HEK293 (cell line): Measurements from ENCODE around the gene RACK1.

Experiments used
- BCL11B ChIP-seq: fragments of 450-650 bp; formaldehyde crosslinking; IDR thresholded peaks from 2 replicates; pipeline ENCODE4 v1.5.1; 2016; ENCODE audit warnings: low read depth, missing biosample characterization, missing genetic modification characterization
- GLIS2 ChIP-seq: fragments of 450-650 bp; formaldehyde crosslinking; IDR thresholded peaks from 2 replicates; pipeline ENCODE4 v1.5.1; 2016; ENCODE audit warnings: missing biosample characterization, missing genetic modification characterization
- HOXC10 ChIP-seq: sonication (generic); formaldehyde crosslinking; IDR thresholded peaks from 2 replicates; pipeline ENCODE4 v1.8.1; 2023; ENCODE audit warnings: mild to moderate bottlenecking, missing genetic modification reagents
- MEIS1 ChIP-seq: sonication (generic); formaldehyde crosslinking; IDR thresholded peaks from 2 replicates; pipeline ENCODE4 v1.8.1; 2022; ENCODE audit warnings: missing genetic modification reagents, mild to moderate bottlenecking, borderline replicate concordance
- YY1 ChIP-seq: fragments of 450-650 bp; formaldehyde crosslinking; IDR thresholded peaks from 2 replicates; pipeline ENCODE4 v1.5.1; 2018; ENCODE audit warnings: missing biosample characterization, missing genetic modification characterization
- ZBTB1 ChIP-seq: fragments of 450-650 bp; formaldehyde crosslinking; IDR thresholded peaks from 2 replicates; pipeline ENCODE4 v1.5.1; 2016; ENCODE audit warnings: missing biosample characterization, missing genetic modification characterization
- ZBTB17 ChIP-seq: fragments of 450-650 bp; formaldehyde crosslinking; IDR thresholded peaks from 2 replicates; pipeline ENCODE4 v1.5.1; 2016; ENCODE audit warnings: missing biosample characterization, missing genetic modification characterization
- ZBTB20 ChIP-seq: fragments of 450-650 bp; formaldehyde crosslinking; IDR thresholded peaks from 2 replicates; pipeline ENCODE4 v1.5.1; 2016; ENCODE audit warnings: missing biosample characterization, missing genetic modification characterization
- ZNF155 ChIP-seq: fragments of 450-650 bp; formaldehyde crosslinking; IDR thresholded peaks from 2 replicates; pipeline ENCODE4 v1.5.1; 2016; ENCODE audit warnings: missing biosample characterization, missing genetic modification characterization
- ZNF2 ChIP-seq: fragments of 450-650 bp; formaldehyde crosslinking; IDR thresholded peaks from 2 replicates; pipeline ENCODE4 v1.5.1; 2016; ENCODE audit warnings: missing biosample characterization, missing genetic modification characterization
- ZNF202 ChIP-seq: fragments of 450-650 bp; formaldehyde crosslinking; IDR thresholded peaks from 2 replicates; pipeline ENCODE4 v1.5.1; 2016; ENCODE audit warnings: missing biosample characterization, missing genetic modification characterization, borderline replicate concordance
- ZNF266 ChIP-seq: fragments of 450-650 bp; formaldehyde crosslinking; IDR thresholded peaks from 2 replicates; pipeline ENCODE4 v1.5.1; 2016; ENCODE audit warnings: missing biosample characterization, missing genetic modification characterization, low read depth
- ZNF274 ChIP-seq, 2 experiments: fragments of 200-500 bp in 1 of 2; fragments of 450-650 bp in 1 of 2; sonication (Bioruptor generic) in 1 of 2; formaldehyde crosslinking in 1 of 2; IDR thresholded peaks; 2 replicates each; pipeline versions ENCODE4 v1.5.1 to v1.6.1; 2014 to 2016; ENCODE audit warnings: borderline replicate concordance in 1 of 2, inconsistent platforms in 1 of 2, low read length in 1 of 2, missing biosample characterization in 1 of 2, missing genetic modification characterization in 1 of 2
- ZNF335 ChIP-seq: fragments of 450-650 bp; formaldehyde crosslinking; conservative IDR thresholded peaks from 2 replicates; pipeline ENCODE4 v1.5.1; 2016; ENCODE audit warnings: missing biosample characterization, missing genetic modification characterization
- ZNF433 ChIP-seq: fragments of 450-650 bp; formaldehyde crosslinking; IDR thresholded peaks from 2 replicates; pipeline ENCODE4 v1.5.1; 2016; ENCODE audit warnings: missing biosample characterization, missing genetic modification characterization, low read depth
- ZNF544 ChIP-seq: fragments of 450-650 bp; formaldehyde crosslinking; IDR thresholded peaks from 2 replicates; pipeline ENCODE4 v1.5.0; 2017; ENCODE audit warnings: missing biosample characterization, missing genetic modification characterization
- ZNF548 ChIP-seq: fragments of 450-650 bp; formaldehyde crosslinking; IDR thresholded peaks from 2 replicates; pipeline ENCODE4 v1.5.1; 2016; ENCODE audit warnings: missing biosample characterization, missing genetic modification characterization
- ZNF560 ChIP-seq: fragments of 450-650 bp; formaldehyde crosslinking; IDR thresholded peaks from 2 replicates; pipeline ENCODE4 v1.5.1; 2017; ENCODE audit warnings: missing biosample characterization, missing genetic modification characterization, borderline replicate concordance
- ZNF561 ChIP-seq: fragments of 450-650 bp; IDR thresholded peaks from 2 replicates; pipeline ENCODE4 v1.5.1; 2018; ENCODE audit warnings: missing biosample characterization, missing genetic modification characterization, borderline replicate concordance
- ZNF596 ChIP-seq: fragments of 450-650 bp; IDR thresholded peaks from 2 replicates; pipeline ENCODE4 v1.5.0; 2018; ENCODE audit warnings: missing biosample characterization, mild to moderate bottlenecking, missing genetic modification characterization, moderate library complexity
- ZNF664 ChIP-seq: fragments of 450-650 bp; formaldehyde crosslinking; IDR thresholded peaks from 2 replicates; pipeline ENCODE4 v1.5.1; 2016; ENCODE audit warnings: missing biosample characterization, missing genetic modification characterization
- ZNF670 ChIP-seq: fragments of 450-650 bp; formaldehyde crosslinking; IDR thresholded peaks from 2 replicates; pipeline ENCODE4 v1.5.1; 2016; ENCODE audit warnings: missing biosample characterization, missing genetic modification characterization, low read depth
- ZSCAN23 ChIP-seq: fragments of 450-650 bp; formaldehyde crosslinking; IDR thresholded peaks from 2 replicates; pipeline ENCODE4 v1.5.1; 2016; ENCODE audit warnings: missing biosample characterization, missing genetic modification characterization
- TF ChIP-seq, protein P1 (sequence below): fragments of 450-650 bp; formaldehyde crosslinking; IDR thresholded peaks from 2 replicates; pipeline ENCODE4 v1.5.1; 2017; ENCODE audit warnings: missing biosample characterization, missing genetic modification characterization
- TF ChIP-seq, protein P2 (sequence below): fragments of 450-650 bp; formaldehyde crosslinking; IDR thresholded peaks from 2 replicates; pipeline ENCODE4 v1.5.1; 2017; ENCODE audit warnings: missing biosample characterization, missing genetic modification characterization
- TF ChIP-seq, protein P3 (sequence below): fragments of 450-650 bp; formaldehyde crosslinking; IDR thresholded peaks from 2 replicates; pipeline ENCODE4 v1.5.1; 2016; ENCODE audit warnings: missing biosample characterization, missing genetic modification characterization
- TF ChIP-seq, protein P4 (sequence below): fragments of 450-650 bp; formaldehyde crosslinking; IDR thresholded peaks from 2 replicates; pipeline ENCODE4 v1.5.1; 2017; ENCODE audit warnings: missing biosample characterization, mild to moderate bottlenecking, missing genetic modification characterization, moderate library complexity
- TF ChIP-seq, protein P5 (sequence below): fragments of 450-650 bp; formaldehyde crosslinking; IDR thresholded peaks from 2 replicates; pipeline ENCODE4 v1.5.1; 2016; ENCODE audit warnings: missing biosample characterization, missing genetic modification characterization, low read depth
- TF ChIP-seq, protein P6 (sequence below): fragments of 450-650 bp; IDR thresholded peaks from 2 replicates; pipeline ENCODE4 v1.5.1; 2018; ENCODE audit warnings: missing biosample characterization, missing genetic modification characterization

Gene RACK1

DNA sequence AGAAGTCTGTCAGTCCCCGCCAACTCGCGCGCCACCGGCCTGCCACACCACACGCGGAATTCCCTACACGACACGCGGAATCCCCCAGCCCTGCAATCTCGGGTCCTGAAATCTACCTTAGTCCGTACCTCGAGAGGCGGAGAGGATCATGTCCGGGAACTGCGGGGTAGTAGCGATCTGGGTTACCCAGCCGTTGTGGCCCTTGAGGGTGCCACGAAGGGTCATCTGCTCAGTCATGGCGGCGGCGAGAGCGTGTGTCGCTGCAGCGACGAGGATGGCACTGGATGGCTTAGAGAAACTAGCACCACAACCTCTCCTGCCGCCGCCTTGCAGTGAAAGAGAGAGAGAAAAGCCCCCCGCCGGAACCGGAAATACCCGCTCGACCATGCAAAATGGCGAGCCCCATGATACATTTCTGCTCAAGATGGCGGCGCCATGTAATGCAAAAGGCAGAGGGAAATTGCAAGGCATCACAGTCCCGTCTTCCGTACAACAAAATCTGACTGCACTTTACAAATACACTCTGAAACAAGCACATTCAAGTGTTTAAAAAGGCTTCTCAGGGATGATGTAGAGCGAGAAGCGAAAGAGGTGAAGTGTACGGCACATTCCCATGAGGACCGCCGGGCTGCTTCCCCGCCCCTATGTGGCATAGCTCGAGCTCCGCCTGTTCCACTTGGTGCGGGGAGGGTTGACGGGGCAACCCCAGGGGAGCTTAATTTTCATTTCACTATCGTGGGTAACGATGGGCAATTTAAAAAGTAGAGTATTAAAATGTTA lies at the start of gene RACK1 (continued):
- TF ChIP-seq YY1 (tag by site-specific recombination) (peak; percentile 99), ZNF548 (tag by site-specific recombination) (0 out of 2 replicates have a peak, but pooled peaks have one; percentile 48), ZNF274 (IDR thresholded peaks at IDR 0.05; ENCODE audit: low read length) (no peak), ZNF274 (tag by site-specific recombination; IDR thresholded peaks at IDR 0.05; ENCODE audit: borderline replicate concordance) (no peak), ZNF561 (tag by site-specific recombination) (no peak; the same call in 1 of the 2 replicates), ZNF596 (peak; percentile 41; the same call in 1 of the 2 replicates), ZNF2 (tag by site-specific recombination) (peak; percentile 89), ZBTB20 (tag by site-specific recombination) (no peak), ZBTB1 (tag by site-specific recombination) (no peak), ZNF560 (tag by site-specific recombination) (no peak), HOXC10 (0 out of 2 replicates have a peak, but pooled peaks have one; percentile 58), BCL11B (no peak), ZNF266 (tag by site-specific recombination) (no peak), ZNF670 (tag by site-specific recombination) (no peak), ZNF335 (tag by site-specific recombination) (peak; percentile 96), ZNF202 (tag by site-specific recombination) (no peak), MEIS1 (CRISPR knock-in tag) (no peak), ZNF433 (no peak), ZNF544 (tag by site-specific recombination) (no peak), ZNF155 (tag by site-specific recombination) (no peak), ZBTB17 (peak; percentile 85), ZSCAN23 (tag by site-specific recombination) (0 out of 2 replicates have a peak, but pooled peaks have one; percentile 16), GLIS2 (tag by site-specific recombination) (peak; percentile 39), ZNF664 (tag by site-specific recombination) (no peak)
- TF ChIP-seq, protein P1, sequence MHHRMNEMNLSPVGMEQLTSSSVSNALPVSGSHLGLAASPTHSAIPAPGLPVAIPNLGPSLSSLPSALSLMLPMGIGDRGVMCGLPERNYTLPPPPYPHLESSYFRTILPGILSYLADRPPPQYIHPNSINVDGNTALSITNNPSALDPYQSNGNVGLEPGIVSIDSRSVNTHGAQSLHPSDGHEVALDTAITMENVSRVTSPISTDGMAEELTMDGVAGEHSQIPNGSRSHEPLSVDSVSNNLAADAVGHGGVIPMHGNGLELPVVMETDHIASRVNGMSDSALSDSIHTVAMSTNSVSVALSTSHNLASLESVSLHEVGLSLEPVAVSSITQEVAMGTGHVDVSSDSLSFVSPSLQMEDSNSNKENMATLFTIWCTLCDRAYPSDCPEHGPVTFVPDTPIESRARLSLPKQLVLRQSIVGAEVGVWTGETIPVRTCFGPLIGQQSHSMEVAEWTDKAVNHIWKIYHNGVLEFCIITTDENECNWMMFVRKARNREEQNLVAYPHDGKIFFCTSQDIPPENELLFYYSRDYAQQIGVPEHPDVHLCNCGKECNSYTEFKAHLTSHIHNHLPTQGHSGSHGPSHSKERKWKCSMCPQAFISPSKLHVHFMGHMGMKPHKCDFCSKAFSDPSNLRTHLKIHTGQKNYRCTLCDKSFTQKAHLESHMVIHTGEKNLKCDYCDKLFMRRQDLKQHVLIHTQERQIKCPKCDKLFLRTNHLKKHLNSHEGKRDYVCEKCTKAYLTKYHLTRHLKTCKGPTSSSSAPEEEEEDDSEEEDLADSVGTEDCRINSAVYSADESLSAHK (tag by site-specific recombination), result peak; percentile 38; the same call in 1 of the 2 replicates
- TF ChIP-seq, protein P2, sequence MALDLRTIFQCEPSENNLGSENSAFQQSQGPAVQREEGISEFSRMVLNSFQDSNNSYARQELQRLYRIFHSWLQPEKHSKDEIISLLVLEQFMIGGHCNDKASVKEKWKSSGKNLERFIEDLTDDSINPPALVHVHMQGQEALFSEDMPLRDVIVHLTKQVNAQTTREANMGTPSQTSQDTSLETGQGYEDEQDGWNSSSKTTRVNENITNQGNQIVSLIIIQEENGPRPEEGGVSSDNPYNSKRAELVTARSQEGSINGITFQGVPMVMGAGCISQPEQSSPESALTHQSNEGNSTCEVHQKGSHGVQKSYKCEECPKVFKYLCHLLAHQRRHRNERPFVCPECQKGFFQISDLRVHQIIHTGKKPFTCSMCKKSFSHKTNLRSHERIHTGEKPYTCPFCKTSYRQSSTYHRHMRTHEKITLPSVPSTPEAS, result no peak
- TF ChIP-seq, protein P3, sequence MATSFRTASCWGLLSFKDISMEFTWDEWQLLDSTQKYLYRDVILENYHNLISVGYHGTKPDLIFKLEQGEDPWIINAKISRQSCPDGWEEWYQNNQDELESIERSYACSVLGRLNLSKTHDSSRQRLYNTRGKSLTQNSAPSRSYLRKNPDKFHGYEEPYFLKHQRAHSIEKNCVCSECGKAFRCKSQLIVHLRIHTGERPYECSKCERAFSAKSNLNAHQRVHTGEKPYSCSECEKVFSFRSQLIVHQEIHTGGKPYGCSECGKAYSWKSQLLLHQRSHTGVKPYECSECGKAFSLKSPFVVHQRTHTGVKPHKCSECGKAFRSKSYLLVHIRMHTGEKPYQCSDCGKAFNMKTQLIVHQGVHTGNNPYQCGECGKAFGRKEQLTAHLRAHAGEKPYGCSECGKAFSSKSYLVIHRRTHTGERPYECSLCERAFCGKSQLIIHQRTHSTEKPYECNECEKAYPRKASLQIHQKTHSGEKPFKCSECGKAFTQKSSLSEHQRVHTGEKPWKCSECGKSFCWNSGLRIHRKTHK (tag by site-specific recombination), result no peak
- TF ChIP-seq, protein P4, sequence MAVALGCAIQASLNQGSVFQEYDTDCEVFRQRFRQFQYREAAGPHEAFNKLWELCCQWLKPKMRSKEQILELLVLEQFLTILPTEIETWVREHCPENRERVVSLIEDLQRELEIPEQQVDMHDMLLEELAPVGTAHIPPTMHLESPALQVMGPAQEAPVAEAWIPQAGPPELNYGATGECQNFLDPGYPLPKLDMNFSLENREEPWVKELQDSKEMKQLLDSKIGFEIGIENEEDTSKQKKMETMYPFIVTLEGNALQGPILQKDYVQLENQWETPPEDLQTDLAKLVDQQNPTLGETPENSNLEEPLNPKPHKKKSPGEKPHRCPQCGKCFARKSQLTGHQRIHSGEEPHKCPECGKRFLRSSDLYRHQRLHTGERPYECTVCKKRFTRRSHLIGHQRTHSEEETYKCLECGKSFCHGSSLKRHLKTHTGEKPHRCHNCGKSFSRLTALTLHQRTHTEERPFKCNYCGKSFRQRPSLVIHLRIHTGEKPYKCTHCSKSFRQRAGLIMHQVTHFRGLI (tag by site-specific recombination), result no peak
- TF ChIP-seq, protein P5, sequence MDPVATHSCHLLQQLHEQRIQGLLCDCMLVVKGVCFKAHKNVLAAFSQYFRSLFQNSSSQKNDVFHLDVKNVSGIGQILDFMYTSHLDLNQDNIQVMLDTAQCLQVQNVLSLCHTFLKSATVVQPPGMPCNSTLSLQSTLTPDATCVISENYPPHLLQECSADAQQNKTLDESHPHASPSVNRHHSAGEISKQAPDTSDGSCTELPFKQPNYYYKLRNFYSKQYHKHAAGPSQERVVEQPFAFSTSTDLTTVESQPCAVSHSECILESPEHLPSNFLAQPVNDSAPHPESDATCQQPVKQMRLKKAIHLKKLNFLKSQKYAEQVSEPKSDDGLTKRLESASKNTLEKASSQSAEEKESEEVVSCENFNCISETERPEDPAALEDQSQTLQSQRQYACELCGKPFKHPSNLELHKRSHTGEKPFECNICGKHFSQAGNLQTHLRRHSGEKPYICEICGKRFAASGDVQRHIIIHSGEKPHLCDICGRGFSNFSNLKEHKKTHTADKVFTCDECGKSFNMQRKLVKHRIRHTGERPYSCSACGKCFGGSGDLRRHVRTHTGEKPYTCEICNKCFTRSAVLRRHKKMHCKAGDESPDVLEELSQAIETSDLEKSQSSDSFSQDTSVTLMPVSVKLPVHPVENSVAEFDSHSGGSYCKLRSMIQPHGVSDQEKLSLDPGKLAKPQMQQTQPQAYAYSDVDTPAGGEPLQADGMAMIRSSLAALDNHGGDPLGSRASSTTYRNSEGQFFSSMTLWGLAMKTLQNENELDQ (tag by site-specific recombination), result no peak
- TF ChIP-seq, protein P6, sequence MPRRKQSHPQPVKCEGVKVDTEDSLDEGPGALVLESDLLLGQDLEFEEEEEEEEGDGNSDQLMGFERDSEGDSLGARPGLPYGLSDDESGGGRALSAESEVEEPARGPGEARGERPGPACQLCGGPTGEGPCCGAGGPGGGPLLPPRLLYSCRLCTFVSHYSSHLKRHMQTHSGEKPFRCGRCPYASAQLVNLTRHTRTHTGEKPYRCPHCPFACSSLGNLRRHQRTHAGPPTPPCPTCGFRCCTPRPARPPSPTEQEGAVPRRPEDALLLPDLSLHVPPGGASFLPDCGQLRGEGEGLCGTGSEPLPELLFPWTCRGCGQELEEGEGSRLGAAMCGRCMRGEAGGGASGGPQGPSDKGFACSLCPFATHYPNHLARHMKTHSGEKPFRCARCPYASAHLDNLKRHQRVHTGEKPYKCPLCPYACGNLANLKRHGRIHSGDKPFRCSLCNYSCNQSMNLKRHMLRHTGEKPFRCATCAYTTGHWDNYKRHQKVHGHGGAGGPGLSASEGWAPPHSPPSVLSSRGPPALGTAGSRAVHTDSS (tag by site-specific recombination), result no peak
